Measurements from ENCODE around the gene KLHL40.

The KLHL40 gene

GRCh38 chr3:42688016-42688415 is 2.7 kb downstream of the KLHL40 start:
- TF ChIP-seq RAD21 (IDR thresholded peaks at IDR 0.05; ENCODE audit: low read depth), result no peak
- TF ChIP-seq MAX (IDR thresholded peaks at IDR 0.05), result no peak

- TF ChIP-seq TCF12 (IDR thresholded peaks at IDR 0.05; ENCODE audit: low read depth), result no peak
- TF ChIP-seq YY1 (IDR thresholded peaks at IDR 0.05; ENCODE audit: low read depth), result no peak
- TF ChIP-seq TAF1 (IDR thresholded peaks at IDR 0.05; ENCODE audit: low read depth), result no peak
- TF ChIP-seq RAD21 (IDR thresholded peaks at IDR 0.05; ENCODE audit: low read depth), result no peak
- no peak for TF ChIP-seq TEAD4 (IDR thresholded peaks at IDR 0.05)
- TF ChIP-seq CEBPB (IDR thresholded peaks at IDR 0.05), result no peak
- TF ChIP-seq EGR1 (IDR thresholded peaks at IDR 0.05), result no peak
Observed at GRCh38 chr3:42688487-42689420, 3.4 kb downstream of the KLHL40 start.

GRCh38 chr3:42689421-42690014 is 4.2 kb downstream of the KLHL40 start:
- TF ChIP-seq MAX (IDR thresholded peaks at IDR 0.05) (no peak), FOXM1 (IDR thresholded peaks at IDR 0.05; ENCODE audit: borderline replicate concordance, low read depth) (no peak), CREB1 (IDR thresholded peaks at IDR 0.05; ENCODE audit: low read depth) (no peak), REST (IDR thresholded peaks at IDR 0.05; ENCODE audit: low read depth) (no peak), RAD21 (IDR thresholded peaks at IDR 0.05; ENCODE audit: low read depth) (no peak), CEBPB (IDR thresholded peaks at IDR 0.05) (no peak), TCF12 (IDR thresholded peaks at IDR 0.05; ENCODE audit: low read depth) (no peak), TAF1 (IDR thresholded peaks at IDR 0.05; ENCODE audit: low read depth) (no peak), YY1 (IDR thresholded peaks at IDR 0.05; ENCODE audit: low read depth) (no peak), EGR1 (IDR thresholded peaks at IDR 0.05) (no peak), USF1 (IDR thresholded peaks at IDR 0.05) (no peak), NFIC (IDR thresholded peaks at IDR 0.05) (no peak), ZBTB7A (IDR thresholded peaks at IDR 0.05; ENCODE audit: low read depth) (no peak), TEAD4 (IDR thresholded peaks at IDR 0.05) (no peak), EP300 (IDR thresholded peaks at IDR 0.05; ENCODE audit: borderline replicate concordance) (no peak)

GRCh38 chr3:42690191-42690590 is 4.9 kb downstream of the KLHL40 start:
- TF ChIP-seq MAX (IDR thresholded peaks at IDR 0.05), result no peak
- TF ChIP-seq CREB1 (IDR thresholded peaks at IDR 0.05; ENCODE audit: low read depth), result no peak
- no peak for TF ChIP-seq TCF12 (IDR thresholded peaks at IDR 0.05; ENCODE audit: low read depth)
- TF ChIP-seq EP300 (IDR thresholded peaks at IDR 0.05; ENCODE audit: borderline replicate concordance), result no peak
- TF ChIP-seq NFIC (IDR thresholded peaks at IDR 0.05), result no peak
- TF ChIP-seq CEBPB (IDR thresholded peaks at IDR 0.05), result no peak
- TF ChIP-seq FOXM1 (IDR thresholded peaks at IDR 0.05; ENCODE audit: borderline replicate concordance, low read depth), result no peak
- no peak for TF ChIP-seq ZBTB7A (IDR thresholded peaks at IDR 0.05; ENCODE audit: low read depth)
- no peak for TF ChIP-seq USF1 (IDR thresholded peaks at IDR 0.05)
- no peak for TF ChIP-seq REST (IDR thresholded peaks at IDR 0.05; ENCODE audit: low read depth)
- TF ChIP-seq TEAD4 (IDR thresholded peaks at IDR 0.05), result no peak
- no peak for TF ChIP-seq EGR1 (IDR thresholded peaks at IDR 0.05)
- no peak for TF ChIP-seq RAD21 (IDR thresholded peaks at IDR 0.05; ENCODE audit: low read depth)
- no peak for TF ChIP-seq TAF1 (IDR thresholded peaks at IDR 0.05; ENCODE audit: low read depth)
- TF ChIP-seq YY1 (IDR thresholded peaks at IDR 0.05; ENCODE audit: low read depth), result no peak

Data from Ishikawa (cell line).